Right atrium auricular region (tissue), 2 donors: ENCODE results near the gene SLC2A3. TPM values are rescaled to one million over a fixed set of nuclear protein-coding genes. Genes with fewer than 3 reads are reported as not detected.
"Not testable (repeated sequence)": the region's sequence is repeated elsewhere in the genome, so short reads cannot be mapped to it uniquely, and the experiment has no call there.

Experiments
- DNase-seq: peaks from one replicate; pipeline ENCODE4 v3.0.0-alpha.2; 2019; ENCODE audit warnings: low spot score
- H3K27ac ChIP-seq, 2 donors: fragments of 200-600 bp; sonication (generic); 1 replicate in 1 of 2; 2 replicates in 1 of 2; pipeline ENCODE4 v1.5.1; 2016 to 2019
- H3K27me3 ChIP-seq, 2 donors: fragments of 200-600 bp; sonication (generic); one replicate each; pipeline versions ENCODE4 v1.5.1 to v1.6.0; 2017 to 2019
- H3K36me3 ChIP-seq: fragments of 200-600 bp; sonication (generic); one replicate; pipeline ENCODE4 v1.5.1; 2016
- H3K4me1 ChIP-seq, 2 donors: fragments of 200-600 bp; sonication (generic); one replicate each; pipeline versions ENCODE4 v1.5.1 to v1.6.0; 2017 to 2019
- H3K4me3 ChIP-seq, 2 donors: fragments of 200-600 bp; sonication (generic); 1 replicate in 1 of 2; 2 replicates in 1 of 2; pipeline ENCODE4 v1.5.1; 2017 to 2019; ENCODE audit warnings: mild to moderate bottlenecking in 1 of 2, moderate library complexity in 1 of 2
- H3K9me3 ChIP-seq, 2 donors: fragments of 200-600 bp; sonication (generic); one replicate each; pipeline ENCODE4 v1.5.1; 2019
- total RNA-seq, 2 donors: library from RNA; depleted of rRNA; stranded (reverse); fragments of >200 nt; gene quantifications; one replicate each; pipeline ENCODE4 v1.1.0, GENCODE V29; 2016
- TF ChIP-seq, protein P1 (sequence below), 2 donors: fragments of 200-600 bp; sonication (generic); IDR thresholded peaks; one replicate each; pipeline ENCODE4 v1.5.1; 2019; ENCODE audit warnings: antibody characterized with exemption in 2 of 2

Gene SLC2A3
- 10 to 100 TPM; 13.7 to 17.5 TPM for total RNA-seq

DNA sequence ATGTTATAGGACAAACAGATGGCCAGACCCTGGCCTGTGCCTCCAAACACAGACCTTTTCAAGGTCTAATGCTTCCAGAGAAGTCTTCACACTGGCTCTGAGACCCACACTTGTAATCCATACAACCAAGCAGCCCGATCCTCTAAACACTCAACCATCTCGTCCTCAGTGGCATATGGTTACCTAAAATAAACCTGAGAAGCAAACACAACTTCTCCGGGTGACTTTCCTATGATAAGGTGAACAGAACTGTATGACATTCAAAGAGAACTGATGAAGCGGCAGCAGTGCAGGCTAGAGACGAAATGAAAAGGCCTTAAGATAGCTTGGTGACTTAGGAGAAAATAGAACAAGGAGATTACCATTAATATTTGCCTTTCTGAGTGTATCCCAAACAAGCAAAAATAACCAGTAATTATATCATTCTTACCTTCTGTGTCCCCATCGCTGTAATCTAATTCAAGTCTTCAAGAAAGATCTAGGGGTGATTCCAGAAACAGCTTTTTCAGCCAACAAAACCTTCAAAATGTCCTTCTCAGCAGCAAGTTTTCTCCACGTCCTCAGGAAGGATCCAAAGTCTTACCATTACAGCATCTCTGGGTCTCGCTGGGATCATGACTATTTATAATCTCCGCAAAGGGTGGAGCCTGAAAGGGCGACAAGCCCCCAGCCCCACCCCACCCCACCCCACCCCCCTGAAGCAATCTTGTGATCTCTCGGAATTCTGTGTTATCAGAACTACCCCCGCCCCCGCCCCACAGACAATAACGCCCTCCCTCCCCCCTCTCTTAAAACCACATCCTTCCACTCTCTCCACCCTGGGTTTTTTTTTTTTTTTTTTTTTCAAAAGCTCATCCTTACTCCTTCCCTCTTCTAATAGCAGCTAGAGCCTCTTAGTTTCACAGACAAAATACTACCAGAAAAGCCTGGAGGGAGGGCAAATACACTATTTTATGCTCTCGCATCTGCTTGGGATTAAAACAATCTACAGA lies at the start of gene SLC2A3:
Gene SLC2A3 (minus strand): TSS at position 598 of the 992 bp plus-strand sequence. CDS start 153 bp downstream, at position 445.
- Histone ChIP-seq H3K9me3 (no peaks in the 10 kb centered on the region), H3K27ac (peak within 1 kb of the TSS; percentile 81), H3K4me3 (peak within 1 kb of the TSS; percentile 50 to 52), H3K27me3 (no peaks in the 10 kb centered on the region), H3K36me3 (peaks cover 18% of the 10 kb centered on the region), H3K4me1 (no peaks in the 10 kb centered on the region)
- peak; percentile 82 for DNase-seq
- TF ChIP-seq, protein P1, sequence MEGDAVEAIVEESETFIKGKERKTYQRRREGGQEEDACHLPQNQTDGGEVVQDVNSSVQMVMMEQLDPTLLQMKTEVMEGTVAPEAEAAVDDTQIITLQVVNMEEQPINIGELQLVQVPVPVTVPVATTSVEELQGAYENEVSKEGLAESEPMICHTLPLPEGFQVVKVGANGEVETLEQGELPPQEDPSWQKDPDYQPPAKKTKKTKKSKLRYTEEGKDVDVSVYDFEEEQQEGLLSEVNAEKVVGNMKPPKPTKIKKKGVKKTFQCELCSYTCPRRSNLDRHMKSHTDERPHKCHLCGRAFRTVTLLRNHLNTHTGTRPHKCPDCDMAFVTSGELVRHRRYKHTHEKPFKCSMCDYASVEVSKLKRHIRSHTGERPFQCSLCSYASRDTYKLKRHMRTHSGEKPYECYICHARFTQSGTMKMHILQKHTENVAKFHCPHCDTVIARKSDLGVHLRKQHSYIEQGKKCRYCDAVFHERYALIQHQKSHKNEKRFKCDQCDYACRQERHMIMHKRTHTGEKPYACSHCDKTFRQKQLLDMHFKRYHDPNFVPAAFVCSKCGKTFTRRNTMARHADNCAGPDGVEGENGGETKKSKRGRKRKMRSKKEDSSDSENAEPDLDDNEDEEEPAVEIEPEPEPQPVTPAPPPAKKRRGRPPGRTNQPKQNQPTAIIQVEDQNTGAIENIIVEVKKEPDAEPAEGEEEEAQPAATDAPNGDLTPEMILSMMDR (IDR thresholded peaks at IDR 0.05) = no peak

GRCh38 chr12:7984900-7985299 lies 48.9 kb upstream of the SLC2A3 start:
- no peaks in the 10 kb centered on the region for H3K4me1 ChIP-seq
- H3K36me3 ChIP-seq = no peaks in the 10 kb centered on the region
- H3K4me3 ChIP-seq = no peak overlapping the region
- no peak for DNase-seq
- H3K27me3 ChIP-seq = no peaks in the 10 kb centered on the region
- H3K9me3 ChIP-seq = no peaks in the 10 kb centered on the region
- H3K27ac ChIP-seq = no peak overlapping the region
- TF ChIP-seq, protein P1 (IDR thresholded peaks at IDR 0.05) = no peak

DNA sequence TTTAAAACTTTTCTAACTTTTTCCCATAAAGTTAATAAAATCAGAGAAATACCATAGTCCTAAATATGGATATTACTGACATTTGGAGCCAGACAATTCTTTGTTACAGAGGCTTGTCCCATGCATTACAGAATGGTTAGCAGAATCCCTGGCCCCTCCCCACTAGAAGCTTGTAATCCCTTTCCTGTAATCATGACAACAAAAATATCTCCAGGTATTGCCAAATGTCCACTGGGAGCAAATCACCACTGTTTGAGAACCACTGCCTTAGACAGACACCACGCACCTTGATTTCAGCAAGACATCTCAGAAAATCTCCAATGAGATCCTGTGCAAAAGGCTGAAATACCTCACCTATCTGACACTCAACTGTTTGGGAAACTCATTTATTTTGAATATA lies 47.5 kb upstream of the SLC2A3 start:
- H3K9me3 ChIP-seq, H3K27ac ChIP-seq, H3K36me3 ChIP-seq, DNase-seq, H3K4me1 ChIP-seq, H3K4me3 ChIP-seq, H3K27me3 ChIP-seq: not testable (repeated sequence)

GRCh38 chr12:7983019-7983418 lies 47.0 kb upstream of the SLC2A3 start:
- H3K4me1 ChIP-seq, H3K4me3 ChIP-seq, H3K27ac ChIP-seq, H3K9me3 ChIP-seq, DNase-seq, H3K27me3 ChIP-seq, H3K36me3 ChIP-seq: not testable (repeated sequence)

DNA sequence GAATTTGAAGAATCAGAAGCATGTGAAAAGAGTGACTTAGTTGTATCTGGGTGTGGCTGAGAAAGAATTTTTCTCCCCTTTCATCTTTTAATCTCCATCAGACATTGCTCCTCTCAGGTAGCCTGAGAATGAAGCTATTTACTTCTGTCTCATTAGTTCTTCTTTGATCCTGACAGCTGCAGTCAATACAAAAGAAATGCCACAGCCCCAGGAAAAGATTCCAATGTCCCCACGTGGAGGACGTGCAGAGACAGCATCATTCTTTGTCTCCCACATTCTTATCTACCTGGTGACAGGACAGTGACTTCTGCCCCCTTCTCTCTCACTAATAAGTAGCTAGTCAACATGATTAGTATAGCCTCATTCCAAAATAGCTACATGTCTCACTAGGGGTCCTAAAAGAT lies 46.3 kb upstream of the SLC2A3 start:
- not testable (repeated sequence) for DNase-seq, H3K9me3 ChIP-seq, H3K27me3 ChIP-seq

GRCh38 chr12:7981446-7981845 lies 45.5 kb upstream of the SLC2A3 start:
- TF ChIP-seq, protein P1 (IDR thresholded peaks at IDR 0.05) = no peak
- Histone ChIP-seq H3K27ac (no peak overlapping the region), H3K36me3 (no peaks in the 10 kb centered on the region), H3K4me1 (no peaks in the 10 kb centered on the region), H3K27me3 (no peaks in the 10 kb centered on the region), H3K9me3 (no peaks in the 10 kb centered on the region), H3K4me3 (no peak overlapping the region)
- DNase-seq = no peak

More for the DNA sequence above, 46.3 kb upstream of the SLC2A3 start:
- H3K27ac ChIP-seq, H3K4me1 ChIP-seq, H3K4me3 ChIP-seq, H3K36me3 ChIP-seq: not testable (repeated sequence)

- H3K27ac ChIP-seq, H3K36me3 ChIP-seq, DNase-seq: not testable (repeated sequence)
Measured at GRCh38 chr12:7977351-7978124, 41.6 kb upstream of the SLC2A3 start.

More at GRCh38 chr12:7977351-7978124, 41.6 kb upstream of the SLC2A3 start:
- not testable (repeated sequence) for H3K27me3 ChIP-seq, H3K4me3 ChIP-seq, H3K9me3 ChIP-seq, H3K4me1 ChIP-seq
